ENCODE data around the gene CCT8.

CCT8 gene, protein sequence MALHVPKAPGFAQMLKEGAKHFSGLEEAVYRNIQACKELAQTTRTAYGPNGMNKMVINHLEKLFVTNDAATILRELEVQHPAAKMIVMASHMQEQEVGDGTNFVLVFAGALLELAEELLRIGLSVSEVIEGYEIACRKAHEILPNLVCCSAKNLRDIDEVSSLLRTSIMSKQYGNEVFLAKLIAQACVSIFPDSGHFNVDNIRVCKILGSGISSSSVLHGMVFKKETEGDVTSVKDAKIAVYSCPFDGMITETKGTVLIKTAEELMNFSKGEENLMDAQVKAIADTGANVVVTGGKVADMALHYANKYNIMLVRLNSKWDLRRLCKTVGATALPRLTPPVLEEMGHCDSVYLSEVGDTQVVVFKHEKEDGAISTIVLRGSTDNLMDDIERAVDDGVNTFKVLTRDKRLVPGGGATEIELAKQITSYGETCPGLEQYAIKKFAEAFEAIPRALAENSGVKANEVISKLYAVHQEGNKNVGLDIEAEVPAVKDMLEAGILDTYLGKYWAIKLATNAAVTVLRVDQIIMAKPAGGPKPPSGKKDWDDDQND

DNA sequence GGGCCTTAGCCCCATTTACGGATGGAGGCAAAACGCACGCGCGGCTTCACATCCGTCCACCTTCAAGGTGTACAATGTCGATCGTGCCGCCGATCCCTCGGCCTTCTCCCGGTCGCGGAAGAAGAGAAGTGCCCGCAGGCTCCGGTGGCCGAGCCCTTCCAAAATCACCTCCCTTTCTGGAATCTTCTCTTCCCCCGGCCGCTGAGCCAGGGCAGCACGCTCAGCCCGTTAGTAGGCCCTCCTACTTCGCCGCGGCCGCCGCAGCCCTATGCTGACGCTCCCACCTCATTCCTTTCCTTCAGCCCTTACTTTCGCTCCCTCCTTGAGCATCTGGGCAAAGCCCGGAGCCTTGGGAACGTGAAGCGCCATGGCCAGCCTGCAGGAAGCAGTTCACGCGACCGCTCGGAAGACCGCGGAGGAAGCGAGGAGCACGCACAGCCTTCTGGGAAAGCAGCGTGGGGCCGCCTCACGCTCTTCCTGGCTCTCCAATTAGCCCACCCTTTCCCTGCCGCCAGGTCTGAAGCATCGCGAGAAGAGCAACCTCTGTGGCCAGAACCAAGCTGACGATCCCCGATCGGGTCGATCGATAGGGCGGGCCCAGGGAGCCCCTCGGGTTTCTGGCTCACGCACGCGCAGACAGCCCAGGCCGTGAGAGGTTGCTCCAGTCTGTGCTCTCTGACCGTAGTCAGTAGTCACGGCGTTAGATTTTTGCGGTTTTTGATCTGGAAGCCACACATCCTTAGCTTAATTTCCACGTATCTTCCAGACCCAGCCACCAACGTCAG is at the start of gene CCT8:
Gene CCT8, minus strand, starts transcription at position 427 of the 785 bp plus-strand sequence. Its CDS starts 58 bp downstream, at position 369.
- DNase-seq (ENCODE audit: low spot score), result peak; percentile 99

- DNase-seq (ENCODE audit: low spot score), result no peak
Observed at GRCh38 chr21:29121759-29122158, 48.3 kb upstream of the CCT8 start.

- DNase-seq (ENCODE audit: low spot score), result no peak
Observed at GRCh38 chr21:29117372-29117955, 44.0 kb upstream of the CCT8 start.

- no peak for DNase-seq (ENCODE audit: low spot score)
Observed at GRCh38 chr21:29115899-29116298, 42.5 kb upstream of the CCT8 start.

- no peak for DNase-seq (ENCODE audit: low spot score)
Observed at GRCh38 chr21:29114765-29115500, 41.5 kb upstream of the CCT8 start.

- DNase-seq (ENCODE audit: low spot score), result no peak
Observed at GRCh38 chr21:29105218-29105617, 31.8 kb upstream of the CCT8 start.

DNA sequence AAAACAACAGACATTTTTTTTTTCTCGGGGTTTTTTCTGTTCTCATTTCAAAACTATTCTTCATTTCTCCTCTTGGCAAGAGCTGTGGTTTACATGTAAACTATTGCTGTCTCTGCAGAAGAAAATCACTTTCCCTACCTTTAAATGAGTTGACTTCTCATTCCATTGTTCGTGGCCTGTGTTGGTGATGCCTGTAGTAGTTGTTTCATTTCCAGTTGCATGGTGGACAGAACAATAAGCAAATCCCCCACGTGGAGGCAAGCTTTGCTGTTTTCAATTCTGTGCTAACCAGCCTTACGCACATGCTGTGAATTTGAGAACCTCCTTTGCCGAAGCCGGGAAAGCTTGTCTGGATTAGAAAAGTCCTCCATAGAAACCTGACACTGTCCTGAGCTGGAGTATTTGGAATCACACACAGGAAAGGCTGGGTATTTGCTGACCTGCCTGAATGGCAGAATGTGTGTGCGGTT is 30.8 kb upstream of the CCT8 start:
- no peak for DNase-seq (ENCODE audit: low spot score)

DNA sequence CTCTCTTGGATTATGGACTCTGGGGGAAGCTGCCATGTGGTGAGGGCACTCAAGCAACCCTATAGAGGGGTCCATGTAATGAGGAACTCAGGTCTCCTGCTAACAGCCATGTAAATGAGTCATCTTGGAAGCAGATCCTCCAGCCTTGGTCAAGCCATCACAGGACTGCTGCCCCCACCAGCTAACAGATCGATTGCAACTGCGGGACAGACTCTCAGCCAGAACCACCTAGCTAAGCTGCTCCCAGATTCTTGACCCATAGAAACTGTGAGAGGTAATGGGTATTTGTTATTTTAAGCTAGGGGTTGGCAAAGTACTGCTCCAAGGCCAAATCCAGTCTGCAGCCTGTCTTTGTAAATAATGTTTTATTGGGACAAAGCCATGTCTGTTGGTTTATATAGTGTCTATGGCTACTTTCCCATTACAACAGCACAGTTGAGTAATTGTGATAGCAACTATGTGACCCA is 29.4 kb upstream of the CCT8 start:
- DNase-seq (ENCODE audit: low spot score), result no peak

GRCh38 chr21:29098156-29098555 is 24.7 kb upstream of the CCT8 start:
- DNase-seq (ENCODE audit: low spot score), result no peak

- no peak for DNase-seq (ENCODE audit: low spot score)
Observed at GRCh38 chr21:29096218-29097015, 23.0 kb upstream of the CCT8 start.

- no peak for DNase-seq (ENCODE audit: low spot score)
Observed at GRCh38 chr21:29092102-29092959, 18.9 kb upstream of the CCT8 start.

GRCh38 chr21:29091033-29091432 is 17.6 kb upstream of the CCT8 start:
- no peak for DNase-seq (ENCODE audit: low spot score)

DNA sequence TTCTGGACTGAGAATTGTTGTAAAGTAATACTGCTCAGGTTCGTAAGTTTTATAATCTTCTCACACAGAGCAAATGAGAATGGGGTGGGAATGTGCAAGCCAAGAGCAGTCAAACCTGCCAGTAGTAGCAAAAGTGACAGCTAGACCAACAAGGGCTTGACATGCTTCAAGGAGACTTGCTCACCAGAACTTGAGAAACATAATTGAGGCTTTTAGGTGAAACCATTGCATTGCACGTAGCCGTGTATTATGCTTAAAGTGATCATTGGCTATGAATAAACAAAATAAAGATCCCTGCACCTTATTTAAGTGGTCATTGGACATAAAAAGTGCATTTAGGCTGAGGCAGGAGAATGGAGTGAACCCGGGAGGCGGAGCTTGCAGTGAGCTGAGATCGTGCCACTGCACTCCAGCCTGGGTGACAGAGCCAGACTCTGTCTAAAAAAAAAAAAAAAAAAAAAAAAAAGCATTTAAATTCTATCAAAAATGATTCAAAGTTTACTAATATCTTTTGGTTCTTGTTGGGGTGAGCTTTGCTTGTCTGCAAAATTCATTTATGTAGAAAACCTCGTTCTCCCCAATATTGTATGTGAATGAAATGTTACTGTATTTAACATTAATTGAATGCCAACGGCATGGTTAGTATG is 11.8 kb upstream of the CCT8 start:
- no peak for DNase-seq (ENCODE audit: low spot score)

DNA sequence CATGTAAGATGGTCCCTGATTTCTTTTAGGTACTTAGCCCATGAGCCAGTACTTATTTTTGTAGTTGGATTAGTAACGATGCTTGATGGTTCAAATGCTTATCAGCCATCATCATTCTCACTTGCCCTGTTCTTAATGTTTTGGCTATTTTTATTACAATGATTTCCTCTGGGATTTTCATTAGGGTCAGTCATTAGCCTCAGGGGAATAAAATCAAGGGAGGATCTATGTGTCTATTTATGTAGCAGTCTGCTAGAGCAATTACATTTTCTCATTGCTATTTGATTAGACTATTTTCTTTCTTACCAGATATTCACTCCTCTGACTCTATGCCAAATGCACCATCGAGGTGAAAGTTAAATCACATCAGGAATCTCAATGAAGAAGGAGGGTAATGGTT is 10.9 kb upstream of the CCT8 start:
- no peak for DNase-seq (ENCODE audit: low spot score)

- DNase-seq (ENCODE audit: low spot score), result no peak
Observed at GRCh38 chr21:29083306-29083705, 9.9 kb upstream of the CCT8 start.

DNA sequence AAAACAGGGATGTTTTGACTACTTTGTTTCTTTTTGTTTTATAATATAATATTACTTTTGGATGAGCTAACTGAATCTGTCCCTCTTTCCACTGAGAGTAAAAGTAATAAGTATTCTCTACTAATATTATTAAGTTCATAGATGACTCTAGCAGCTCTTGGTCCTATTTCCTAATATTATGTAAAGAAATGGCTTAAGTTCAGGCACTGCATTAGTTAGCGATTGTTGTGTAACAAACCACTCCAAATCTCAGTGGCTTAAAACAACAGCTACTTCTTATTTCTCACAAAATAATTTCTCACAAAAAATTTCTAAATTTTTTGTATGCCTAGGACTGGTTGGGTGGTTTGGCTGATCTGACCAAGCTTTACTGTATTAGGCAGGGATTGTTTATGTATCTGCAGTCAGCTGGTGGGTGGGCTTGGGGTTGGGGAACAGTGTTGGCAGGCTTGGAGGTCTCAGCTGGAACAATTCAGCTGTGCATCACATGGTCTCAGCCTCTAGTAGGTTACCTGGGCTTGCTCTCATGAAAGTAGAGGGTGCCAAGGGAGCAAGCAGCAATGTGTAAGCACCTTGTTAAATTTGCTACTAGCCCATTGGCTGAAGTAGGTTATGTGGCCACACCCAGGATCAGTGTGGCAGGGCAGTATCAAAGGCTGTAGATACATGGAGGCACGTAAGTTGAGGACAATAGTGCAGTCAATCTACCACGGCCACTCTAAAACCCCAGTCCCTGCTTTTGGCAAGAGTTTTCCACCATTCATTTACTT is 8.8 kb upstream of the CCT8 start:
- DNase-seq (ENCODE audit: low spot score), result no peak

GRCh38 chr21:29080454-29080941 is 7.0 kb upstream of the CCT8 start:
- no peak for DNase-seq (ENCODE audit: low spot score)

Measured in globus pallidus (tissue), 1 donor.